PC-9 (cell line): ENCODE results near the gene ADIRF. TPM values are rescaled to one million over a fixed set of nuclear protein-coding genes. Genes with fewer than 3 reads are reported as not detected.
A peak's percentile ranks its signal among the peaks of the same experiment; 100 is the strongest.
"Not testable (repeated sequence)": the region's sequence is repeated elsewhere in the genome, so short reads cannot be mapped to it uniquely, and the experiment has no call there.

Experiments
- BruUV-seq: library from RNA; stranded (reverse); fragments of 400-500 nt; replicated peaks from 2 replicates; lab custom pipeline; 2021; lab: Mats Ljungman, UMichigan
- CTCF ChIA-PET: fragments of 300-600 bp; sonication (Branson Sonifier 250); formaldehyde crosslinking; loops from one replicate; lab custom pipeline; 2022; ENCODE audit warnings: antibody characterized with exemption; lab: Charles Lee
- POLR2A ChIA-PET: fragments of 300-600 bp; sonication (Branson Sonifier 250); formaldehyde crosslinking; loops from one replicate; lab custom pipeline; 2022; ENCODE audit warnings: antibody characterized with exemption; ENCODE audit not compliant: unreplicated experiment; lab: Charles Lee
- DNase-seq, 2 experiments: peaks; one replicate each; pipeline versions ENCODE4 v3.0.0 to v3.0.0-alpha.2; 2015 to 2022; ENCODE audit warnings: mixed read lengths in 1 of 2
- H2AFZ ChIP-seq: fragments of 200-600 bp; sonication (generic); 2 replicates; pipeline ENCODE4 v1.8.1; 2017; ENCODE audit warnings: antibody characterized with exemption
- H3F3A ChIP-seq: fragments of 200-600 bp; sonication (generic); 2 replicates; pipeline ENCODE4 v1.8.1; 2017; ENCODE audit warnings: antibody characterized with exemption, mild to moderate bottlenecking, low read depth; ENCODE audit not compliant: insufficient read depth
- H3K27ac ChIP-seq: fragments of 200-600 bp; sonication (generic); 2 replicates; pipeline ENCODE4 v1.6.1; 2016; ENCODE audit warnings: mixed run types
- H3K27me3 ChIP-seq: fragments of 200-600 bp; sonication (generic); 2 replicates; pipeline ENCODE4 v1.6.1; 2016; ENCODE audit warnings: low read depth, mixed run types; ENCODE audit not compliant: insufficient read depth
- H3K36me3 ChIP-seq: fragments of 200-600 bp; sonication (generic); 2 replicates; pipeline ENCODE4 v1.6.1; 2016; ENCODE audit warnings: low read depth, mixed run types
- H3K4me1 ChIP-seq: fragments of 200-600 bp; sonication (generic); replicated peaks from 2 replicates; pipeline ENCODE4 v1.6.1; 2016; ENCODE audit warnings: mixed run types; ENCODE audit not compliant: insufficient read depth
- H3K4me2 ChIP-seq: fragments of 200-600 bp; sonication (generic); 2 replicates; pipeline ENCODE4 v1.6.1; 2017; ENCODE audit warnings: mixed run types
- H3K4me3 ChIP-seq: fragments of 200-600 bp; sonication (generic); 2 replicates; pipeline ENCODE4 v1.6.1; 2016; ENCODE audit warnings: mixed run types
- H3K79me2 ChIP-seq: fragments of 200-600 bp; sonication (generic); 2 replicates; pipeline ENCODE4 v1.6.1; 2017; ENCODE audit warnings: low read depth, mixed run types
- H3K9me2 ChIP-seq: fragments of 200-600 bp; sonication (generic); 2 replicates; pipeline ENCODE4 v1.8.1; 2017; ENCODE audit warnings: mild to moderate bottlenecking; ENCODE audit not compliant: insufficient read depth
- H3K9me3 ChIP-seq: fragments of 200-600 bp; sonication (generic); 2 replicates; pipeline ENCODE4 v1.8.1; 2016; ENCODE audit warnings: low read depth; ENCODE audit not compliant: insufficient read depth
- H4K20me1 ChIP-seq: fragments of 200-600 bp; sonication (generic); 2 replicates; pipeline ENCODE4 v1.8.1; 2017; ENCODE audit not compliant: insufficient read depth
- intact Hi-C: fragments of 100-400 bp; cut with micrococcal nuclease; formaldehyde crosslinking; loops from one replicate; pipeline ENCODE4 v1.10.0; 2022; ENCODE audit not compliant: unreplicated experiment
- total RNA-seq: library from RNA; stranded (reverse); gene quantifications from 2 replicates; pipeline ENCODE4 v1.2.3, GENCODE V29; 2021

Gene ADIRF
- total RNA-seq, 1 experiment from 2014 or later = 51.0 TPM

- H3K9me3 ChIP-seq, H3K4me2 ChIP-seq, H3F3A ChIP-seq, BruUV-seq, intact Hi-C loops, H2AFZ ChIP-seq, H3K4me3 ChIP-seq, POLR2A ChIA-PET, H3K27ac ChIP-seq, H3K9me2 ChIP-seq, H3K27me3 ChIP-seq, H3K79me2 ChIP-seq, H3K36me3 ChIP-seq, H4K20me1 ChIP-seq, DNase-seq, CTCF ChIA-PET: not testable (repeated sequence)
- peaks cover 21% of the 10 kb centered on the region for H3K4me1 ChIP-seq
These were observed 46.9 kb downstream of the ADIRF start for GRCh38 chr10:87014986-87015716.

- H2AFZ ChIP-seq, H4K20me1 ChIP-seq, POLR2A ChIA-PET, DNase-seq, H3K79me2 ChIP-seq, intact Hi-C loops, H3K27me3 ChIP-seq, H3K36me3 ChIP-seq, H3K4me3 ChIP-seq, H3K4me2 ChIP-seq, H3K9me3 ChIP-seq, BruUV-seq, CTCF ChIA-PET, H3K9me2 ChIP-seq, H3F3A ChIP-seq: not testable (repeated sequence)
- Histone ChIP-seq H3K4me1 (peaks cover 23% of the 10 kb centered on the region), H3K27ac (peak overlapping the region; percentile 59; the same call in 1 of the 2 replicates)
These were observed 49.8 kb downstream of the ADIRF start for GRCh38 chr10:87018127-87018526.

- H3F3A ChIP-seq, H3K9me3 ChIP-seq, H3K79me2 ChIP-seq, H3K4me2 ChIP-seq, intact Hi-C loops, H2AFZ ChIP-seq, H3K4me3 ChIP-seq, BruUV-seq, CTCF ChIA-PET, POLR2A ChIA-PET, H4K20me1 ChIP-seq, H3K9me2 ChIP-seq, H3K27me3 ChIP-seq, H3K36me3 ChIP-seq: not testable (repeated sequence)
- Histone ChIP-seq H3K27ac (peak overlapping the region; percentile 79), H3K4me1 (peaks cover 23% of the 10 kb centered on the region)
- peak; percentile 60 to 79 for DNase-seq
These were observed 50.8 kb downstream of the ADIRF start for GRCh38 chr10:87019066-87019465.

- H4K20me1 ChIP-seq, H3F3A ChIP-seq, H3K4me3 ChIP-seq, CTCF ChIA-PET, POLR2A ChIA-PET, H3K27me3 ChIP-seq, H3K36me3 ChIP-seq, H3K9me3 ChIP-seq, H3K9me2 ChIP-seq, intact Hi-C loops, H2AFZ ChIP-seq, H3K79me2 ChIP-seq: not testable (repeated sequence)
- DNase-seq = peak in 1 of 2 experiments; percentile 53
- Histone ChIP-seq H3K4me2 (peak overlapping the region; percentile 58), H3K27ac (peak overlapping the region; percentile 79), H3K4me1 (peaks cover 23% of the 10 kb centered on the region)
- BruUV-seq = TSS peak; percentile 28
These were observed 51.2 kb downstream of the ADIRF start for GRCh38 chr10:87019504-87019903.

- Histone ChIP-seq H3K4me2 (peak within 1 kb of the TSS; percentile 58), H3K27ac (peak within 1 kb of the TSS; percentile 79), H3K4me1 (peaks cover 24% of the 10 kb centered on the region)
- H3K36me3 ChIP-seq, CTCF ChIA-PET, H2AFZ ChIP-seq, BruUV-seq, H3K79me2 ChIP-seq, H4K20me1 ChIP-seq, H3K9me3 ChIP-seq, H3K4me3 ChIP-seq, H3K9me2 ChIP-seq, H3K27me3 ChIP-seq, POLR2A ChIA-PET, H3F3A ChIP-seq: not testable (repeated sequence)
- DNase-seq = peak; percentile 61 to 64
- intact Hi-C loops = loop anchor here (5.0 kb wide), 1 partner anchor 48 kb away; no protein-coding TSS in a partner anchor
These were observed 51.8 kb downstream of the ADIRF start, which contains the start of gene FAM25A for GRCh38 chr10:87020056-87020455. Gene FAM25A (plus strand): TSS chr10:87020294. CDS start chr10:87020325, 31 bp downstream.

Other genes starting within 250 kb of the ADIRF start
- 20.9 and 24.3 TPM in 2 replicates for gene BMPR1A, start 211.9 kb upstream of the ADIRF start, total RNA-seq
- gene MMRN2, start 10.9 kb upstream of the ADIRF start, total RNA-seq = 12.1 and 13.4 TPM in 2 replicates
- gene SNCG, start 9.9 kb upstream of the ADIRF start, total RNA-seq = 99.4 and 144 TPM in 2 replicates
- 8.2 and 11.4 TPM in 2 replicates for gene FAM25A, start 51.8 kb downstream of the ADIRF start, total RNA-seq
- 93.0 and 105 TPM in 2 replicates for gene GLUD1, start 126.4 kb downstream of the ADIRF start, total RNA-seq
- gene SHLD2, start 126.7 kb downstream of the ADIRF start, total RNA-seq = 11.3 and 15.9 TPM in 2 replicates